HG03469 (cell line): ENCODE results near the gene CCDC63.

Experiments used
- ATAC-seq: cut with Tn5 transposase; IDR thresholded peaks from one replicate; pipeline ENCODE4 v1.9.1; 2021; ENCODE audit warnings: mild to moderate bottlenecking, moderate library complexity, moderate number of reproducible peaks; ENCODE audit not compliant: unreplicated experiment

CCDC63 gene

DNA sequence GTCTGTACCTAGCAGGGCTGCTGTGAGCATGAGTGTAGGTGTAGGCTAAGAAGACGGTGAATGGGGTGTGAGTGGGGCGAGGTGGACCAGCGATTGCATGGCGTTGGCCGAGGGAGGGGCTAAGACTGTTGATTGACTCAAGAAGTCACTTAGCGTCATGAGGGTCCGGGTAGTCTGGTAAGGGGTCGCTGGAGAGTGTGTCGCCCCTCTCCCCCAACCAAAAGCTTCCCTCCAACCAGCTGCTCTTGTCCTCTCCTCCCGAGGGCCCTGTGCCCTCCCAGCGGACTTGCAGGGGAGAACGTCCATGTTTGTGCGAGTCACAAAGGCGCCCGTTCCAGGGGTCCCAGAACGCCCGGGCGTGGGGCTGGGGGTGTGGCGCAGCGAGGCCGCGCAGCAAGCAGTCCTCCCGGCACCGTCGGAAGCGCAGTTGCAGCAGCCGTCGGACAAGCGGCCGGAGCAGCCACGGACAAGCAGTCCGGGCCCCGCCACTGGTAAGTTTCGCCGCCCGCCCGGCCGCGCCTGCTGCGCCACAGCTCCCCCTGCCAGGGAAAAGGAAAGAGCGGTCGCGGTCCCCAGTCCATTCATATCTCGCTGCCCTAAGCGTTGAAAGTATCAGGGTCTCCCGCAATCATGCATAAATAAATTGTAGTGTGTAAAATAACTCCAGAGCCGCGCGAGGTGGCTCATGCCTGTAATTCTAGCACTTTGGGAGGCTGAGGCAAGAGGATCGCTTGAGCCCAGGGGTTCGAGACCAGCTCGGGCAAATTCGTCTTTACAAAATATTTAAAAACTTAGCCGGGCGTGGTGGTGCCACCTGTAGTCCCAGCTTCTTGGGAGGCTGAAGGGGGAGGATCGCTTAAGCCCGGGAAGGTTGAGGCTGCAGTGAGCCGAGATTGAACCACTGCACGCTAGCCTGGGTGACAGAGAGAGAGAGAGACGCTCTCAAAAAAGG, at the start of gene CCDC63:
CCDC63 (plus strand) TSS at position 373 of the 952 bp plus-strand sequence. CDS start 5,968 bp downstream, outside the sequence.
- ATAC-seq = no peak

DNA sequence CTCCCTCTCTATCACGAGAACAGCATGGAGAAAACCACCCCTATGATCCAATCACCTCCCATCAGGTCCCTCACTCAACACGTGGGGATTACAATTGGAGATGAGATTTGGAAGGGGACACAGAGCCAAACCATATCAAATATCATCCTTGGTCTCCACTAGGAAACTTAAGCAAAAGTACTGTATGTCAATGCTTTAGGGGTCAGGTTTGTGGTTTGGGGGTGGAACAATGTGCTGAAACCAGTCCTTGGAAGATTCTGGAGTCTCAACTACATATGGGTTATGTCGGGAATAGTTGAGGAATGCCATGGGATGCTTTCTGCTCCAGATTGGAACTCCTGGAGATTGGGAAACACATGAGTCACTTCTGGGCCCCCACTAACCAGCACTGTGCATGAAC, 48.3 kb upstream of the CCDC63 start:
- no peak for ATAC-seq

DNA sequence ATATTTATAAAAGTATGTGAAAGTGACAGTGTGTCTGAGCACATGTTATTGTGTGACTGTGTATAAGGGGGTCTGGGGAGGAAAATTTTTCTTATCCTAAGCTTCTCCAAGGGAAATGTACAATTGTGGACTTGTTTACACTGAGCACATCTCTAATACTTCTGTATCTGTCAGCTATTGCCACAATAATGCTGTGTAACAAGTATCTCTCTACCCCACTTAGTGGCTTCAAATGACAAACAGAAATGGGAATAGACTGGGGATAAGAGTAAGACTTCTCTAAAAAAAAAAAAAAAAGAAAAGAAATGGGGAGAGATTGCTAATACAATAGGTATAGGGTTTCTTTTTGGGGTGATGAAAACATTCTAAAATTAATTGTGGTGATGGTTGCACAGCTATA, 44.3 kb upstream of the CCDC63 start:
- ATAC-seq = no peak

DNA sequence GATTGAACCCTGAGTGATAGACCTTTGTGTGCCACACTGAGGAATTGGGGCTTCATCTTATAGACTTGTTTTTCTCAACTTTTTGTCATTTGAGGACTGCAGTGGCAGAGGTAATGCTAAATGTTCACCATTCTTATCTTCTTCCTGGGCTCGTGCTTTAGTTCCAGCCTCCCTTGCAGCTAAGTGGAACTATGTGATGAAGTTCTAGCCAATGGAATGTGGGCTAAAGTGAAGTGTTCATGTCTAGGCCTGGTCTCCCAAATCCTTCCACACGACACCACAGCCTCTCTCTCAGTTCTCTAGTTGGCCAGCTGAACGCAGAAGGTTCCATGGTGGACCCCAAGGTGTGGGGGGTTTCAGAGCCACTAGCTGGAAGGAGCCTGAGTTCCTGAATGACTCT, 42.4 kb upstream of the CCDC63 start:
- no peak for ATAC-seq

DNA sequence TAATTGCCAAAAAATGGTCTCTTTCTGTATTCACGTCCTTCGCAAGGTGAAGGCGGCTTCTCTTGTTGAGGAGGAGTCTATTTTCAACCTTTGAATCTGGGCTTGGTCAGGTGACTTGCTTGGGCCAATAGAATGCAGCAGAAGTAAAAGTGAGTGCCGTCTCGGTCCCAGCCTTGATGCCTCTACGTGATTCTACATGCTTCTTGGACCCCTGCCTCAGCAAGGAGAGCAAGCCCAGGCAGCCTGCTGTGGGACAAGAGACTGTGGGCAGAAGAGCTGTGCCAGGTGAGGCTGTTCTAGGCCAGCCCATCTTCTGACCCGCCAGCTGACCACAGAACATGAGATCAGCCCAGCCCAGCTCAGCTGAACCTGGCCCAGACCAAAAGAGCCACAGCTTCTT, 39.1 kb upstream of the CCDC63 start:
- no peak for ATAC-seq

DNA sequence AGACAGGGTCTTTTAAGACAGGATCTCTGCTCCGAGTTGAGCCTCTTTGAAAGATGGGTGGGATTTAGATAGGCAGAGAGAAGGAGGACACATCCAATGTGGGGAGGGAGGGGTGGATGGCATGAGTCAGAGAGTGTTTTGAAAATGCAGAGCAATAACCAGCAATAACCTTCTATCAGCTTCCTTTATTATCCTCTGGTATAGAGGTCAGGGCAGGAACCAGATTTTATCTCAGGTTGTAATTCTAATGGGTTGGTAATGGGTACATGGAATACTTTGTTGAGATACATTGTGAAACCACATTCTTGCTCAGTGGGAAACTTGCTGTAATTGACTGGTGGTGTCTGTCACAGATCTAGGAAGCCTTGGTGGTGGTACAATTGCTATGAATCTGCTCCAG, 37.6 kb upstream of the CCDC63 start:
- no peak for ATAC-seq

DNA sequence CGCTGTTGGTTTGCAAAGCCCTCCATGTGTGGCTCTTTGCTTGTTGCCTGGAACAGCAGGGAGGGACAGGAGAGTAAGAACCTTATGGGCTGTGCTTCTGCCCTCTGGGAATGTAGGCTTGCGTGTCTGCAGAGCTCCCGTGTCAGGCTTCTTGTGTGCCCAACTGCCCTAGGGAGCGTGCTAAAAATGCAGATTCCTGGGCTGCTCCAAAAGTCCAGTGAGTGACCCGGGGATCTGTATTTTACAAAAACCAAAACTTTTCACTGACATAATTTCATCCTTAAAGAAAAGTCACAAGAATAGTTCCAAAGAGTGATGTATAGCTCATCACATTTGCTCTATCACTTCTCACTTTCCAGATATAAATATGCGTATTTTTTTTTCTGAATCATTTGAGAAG, 34.8 kb upstream of the CCDC63 start:
- no peak for ATAC-seq

- ATAC-seq = no peak
These were observed 33.5 kb upstream of the CCDC63 start for GRCh38 chr12:110813285-110813684.

- ATAC-seq = no peak
These were observed 33.0 kb upstream of the CCDC63 start for GRCh38 chr12:110813756-110814155.

GRCh38 chr12:110816248-110816647, 30.5 kb upstream of the CCDC63 start:
- ATAC-seq = no peak

DNA sequence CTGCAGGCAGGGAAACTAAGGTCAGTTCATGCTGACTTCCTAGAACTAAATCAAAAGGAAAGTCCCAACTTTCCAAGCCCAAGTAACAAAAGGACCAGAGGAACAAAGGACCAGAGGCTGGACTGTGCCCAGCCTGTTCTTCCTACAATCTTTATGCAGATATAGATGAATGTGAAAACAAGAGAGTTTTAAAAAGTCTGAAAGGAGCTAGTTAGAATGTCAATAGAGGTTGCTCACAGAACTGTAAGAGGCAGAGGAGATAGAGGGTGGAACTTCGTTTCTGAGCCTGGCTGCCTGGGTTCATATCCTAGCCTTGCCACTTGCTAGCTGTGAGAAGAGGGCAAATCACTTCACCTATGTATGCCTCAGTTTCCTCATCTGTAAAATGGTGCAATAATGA, 30.0 kb upstream of the CCDC63 start:
- no peak for ATAC-seq

DNA sequence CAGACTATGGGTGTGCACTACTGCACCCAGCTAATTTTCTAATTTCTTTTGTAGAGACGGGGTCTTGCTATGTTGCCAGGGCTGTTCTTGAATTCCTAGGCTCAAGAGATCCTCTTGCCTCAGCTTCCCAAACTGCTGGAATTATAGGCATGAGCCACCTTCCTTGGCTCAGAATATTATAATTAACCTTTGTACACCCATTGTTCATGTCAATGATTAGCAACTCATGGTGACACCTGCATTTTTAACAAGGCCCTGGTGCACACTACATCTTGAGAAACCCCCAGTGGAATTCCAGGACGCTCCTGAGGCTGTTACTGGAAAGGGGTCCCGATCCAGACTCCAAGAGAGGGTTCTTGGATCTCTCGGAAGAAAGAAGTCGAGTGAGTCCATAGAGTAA, 28.3 kb upstream of the CCDC63 start:
- ATAC-seq = no peak

GRCh38 chr12:110819150-110819549, 27.6 kb upstream of the CCDC63 start:
- no peak for ATAC-seq

GRCh38 chr12:110819646-110820045, 27.1 kb upstream of the CCDC63 start:
- ATAC-seq = no peak

- ATAC-seq = no peak
These were observed 24.9 kb upstream of the CCDC63 start for GRCh38 chr12:110821917-110822316.

GRCh38 chr12:110822821-110823415, 23.9 kb upstream of the CCDC63 start:
- ATAC-seq = no peak

- ATAC-seq = no peak
These were observed 22.4 kb upstream of the CCDC63 start for GRCh38 chr12:110824342-110824741.

DNA sequence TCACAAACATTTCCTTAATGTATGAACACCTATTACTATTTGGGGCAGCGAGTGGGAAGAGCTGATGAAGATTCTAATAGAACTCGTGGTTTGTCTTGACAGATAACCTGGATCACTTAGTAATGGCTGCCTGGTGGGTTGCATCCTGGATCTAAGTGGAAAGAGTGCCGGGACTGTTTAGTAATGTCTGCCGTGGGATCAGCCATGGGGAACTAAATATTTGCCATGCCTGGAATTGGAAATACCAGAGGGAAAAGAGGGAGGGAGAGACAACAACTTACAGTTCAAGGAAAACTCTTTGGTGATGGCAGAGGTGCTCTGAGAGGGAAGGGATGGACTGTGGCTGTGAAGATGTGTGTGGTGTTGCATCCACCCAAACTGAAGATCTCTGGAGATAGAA, 21.3 kb upstream of the CCDC63 start:
- ATAC-seq = no peak

DNA sequence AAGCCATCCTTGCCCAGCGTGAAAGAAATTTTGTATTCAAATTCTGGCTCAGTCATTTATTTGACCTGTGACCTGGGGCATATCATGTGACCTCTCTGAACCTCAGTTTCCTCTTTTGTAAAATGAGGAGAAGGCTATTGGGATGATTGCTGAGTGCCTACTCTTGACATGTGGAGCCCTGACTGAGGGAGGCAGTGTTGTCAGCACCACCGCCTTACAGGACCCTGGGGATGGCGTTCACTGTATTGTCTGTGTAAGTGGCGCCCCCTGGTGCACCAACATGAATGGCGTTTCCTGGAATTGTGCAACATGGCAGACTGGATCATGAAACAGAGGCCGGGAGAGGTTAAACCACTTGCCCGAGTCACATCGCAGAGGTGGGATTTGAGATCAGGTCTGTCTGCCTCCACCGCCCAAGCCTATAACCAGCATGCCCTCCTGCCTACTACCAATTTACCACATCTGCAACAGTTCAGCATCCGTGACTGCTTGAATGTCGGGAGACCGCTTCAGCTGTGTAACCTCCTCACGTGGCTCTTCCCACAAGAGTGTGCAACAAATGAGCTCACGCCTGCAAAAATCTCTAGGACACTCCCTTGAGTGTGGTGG, 20.1 kb upstream of the CCDC63 start:
- ATAC-seq = no peak

- ATAC-seq = no peak
These were observed 17.5 kb upstream of the CCDC63 start for GRCh38 chr12:110829308-110829707.

DNA sequence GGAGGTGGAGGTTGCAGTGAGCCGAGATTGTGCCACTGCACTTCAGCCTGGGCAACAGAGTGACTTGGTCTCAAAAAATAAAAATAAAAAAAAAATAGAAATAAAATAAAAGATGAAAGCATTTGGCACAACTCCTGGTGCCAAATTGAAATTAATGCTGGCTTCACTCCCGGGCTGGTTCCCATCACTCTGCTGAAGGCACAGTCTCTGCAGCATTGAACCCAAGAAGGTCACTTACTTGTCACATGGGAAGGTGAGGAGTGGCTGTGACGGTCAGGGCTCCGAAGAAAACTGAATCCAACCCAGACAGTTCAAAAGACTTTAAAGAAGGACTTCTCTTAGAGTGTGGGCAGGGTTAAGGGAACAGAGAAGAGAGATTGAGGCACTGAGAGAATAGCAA, 10.5 kb upstream of the CCDC63 start:
- ATAC-seq = no peak

DNA sequence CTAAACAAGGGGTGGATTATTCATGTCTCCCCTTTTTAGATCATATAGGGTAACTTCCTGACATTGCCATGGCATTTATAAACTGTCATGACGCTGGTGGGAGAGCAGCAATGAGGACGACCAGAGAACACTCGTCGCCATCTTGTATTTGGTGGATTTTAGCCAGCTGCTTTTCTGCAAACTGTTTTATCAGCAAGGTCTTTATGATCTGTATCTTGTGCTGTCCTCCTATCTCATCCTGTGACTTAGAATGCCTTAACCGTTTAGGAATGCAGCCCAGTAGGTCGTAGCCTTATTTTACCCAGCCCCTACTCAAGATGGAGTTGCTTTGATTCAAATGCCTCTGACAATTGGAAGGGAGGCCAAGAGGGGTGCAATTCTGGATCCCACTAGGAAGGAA, 5.8 kb upstream of the CCDC63 start:
- ATAC-seq = no peak
